ENCODE measurements around the gene THAP6.
"Not testable (repeated sequence)": the region's sequence is repeated elsewhere in the genome, so short reads cannot be mapped to it uniquely, and the experiment has no call there.

THAP6 gene

DNA sequence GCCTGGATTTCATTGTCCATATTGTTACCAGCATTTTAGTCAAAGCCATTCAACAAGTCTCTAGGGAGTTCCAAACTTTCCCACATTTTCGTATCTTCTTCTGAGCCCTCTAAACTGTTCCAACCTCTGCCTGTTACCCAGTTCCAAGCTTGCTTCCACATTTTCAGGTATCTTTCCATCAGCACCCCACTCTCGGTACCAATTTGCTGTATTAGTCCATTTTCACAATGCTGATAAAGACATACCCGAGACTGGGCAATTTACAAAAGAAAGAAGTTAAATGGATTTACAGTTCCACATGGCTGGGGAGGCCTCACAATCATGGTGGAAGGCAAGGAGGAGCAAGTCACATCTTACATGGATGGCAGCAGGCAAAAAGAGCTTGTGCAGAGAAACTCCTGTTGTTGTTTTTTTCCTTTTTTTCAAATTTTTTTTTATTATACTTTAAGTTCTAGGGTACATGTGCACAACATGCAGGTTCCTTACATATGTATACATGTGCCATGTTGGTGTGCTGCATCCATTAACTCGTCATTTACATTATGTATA lies 19.1 kb downstream of the THAP6 start:
- H3K27me3 ChIP-seq (replicated peaks in 2 of 5; ENCODE audit: control insufficient read depth in 4 of 5, insufficient read depth in 5 of 5, low read length in 4 of 5); H3K4me1 ChIP-seq (ENCODE audit: control extremely low read depth in 1 of 4, control insufficient read depth in 4 of 4, insufficient read depth in 4 of 4, low read length in 3 of 4); DNase-seq; CTCF ChIA-PET; H3K4me3 ChIP-seq (ENCODE audit: control insufficient read depth in 1 of 7, extremely low read depth in 1 of 7, insufficient read depth in 4 of 7, low read depth in 2 of 7, low read length in 6 of 7); H3K27ac ChIP-seq (ENCODE audit: insufficient read depth in 1 of 2, low read depth in 1 of 2, low read length in 2 of 2, poor library complexity in 1 of 2, severe bottlenecking in 2 of 2); POLR2A ChIA-PET: not testable (repeated sequence)
- Histone ChIP-seq H3K36me3 (ENCODE audit: control insufficient read depth in 4 of 4, insufficient read depth in 4 of 4, low read length in 3 of 4) (peaks cover 20 to 46% (median 21%) of the 10 kb centered on the region in 4 experiments), H3K9me3 (ENCODE audit: control extremely low read depth in 1 of 5, control insufficient read depth in 4 of 5, insufficient read depth in 2 of 5, low read depth in 1 of 5, low read length in 4 of 5) (peaks cover 4 to 44% (median 14%) of the 10 kb centered on the region in 5 experiments)
- 100% methylated on average over 1 of the region's 4 CpGs for WGBS (ENCODE audit: insufficient coverage)

DNA sequence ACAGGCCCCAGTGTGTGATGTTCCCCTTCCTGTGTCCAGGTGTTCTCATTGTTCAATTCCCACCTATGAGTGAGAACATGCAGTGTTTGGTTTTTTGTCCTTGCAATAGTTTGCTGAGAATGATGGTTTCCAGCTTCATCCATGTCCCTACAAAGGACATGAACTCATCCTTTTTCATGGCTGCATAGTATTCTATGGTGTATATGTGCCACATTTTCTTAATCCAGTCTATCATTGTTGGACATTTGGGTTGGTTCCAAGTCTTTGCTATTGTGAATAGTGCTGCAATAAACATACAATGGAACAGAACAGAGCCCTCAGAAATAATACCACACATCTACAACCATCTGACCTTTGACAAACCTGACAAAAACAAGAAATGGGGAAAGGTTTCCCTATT lies 19.7 kb downstream of the THAP6 start:
- DNase-seq; CTCF ChIA-PET; H3K4me3 ChIP-seq (ENCODE audit: control insufficient read depth in 1 of 7, extremely low read depth in 1 of 7, insufficient read depth in 4 of 7, low read depth in 2 of 7, low read length in 6 of 7); H3K27me3 ChIP-seq (replicated peaks in 2 of 5; ENCODE audit: control insufficient read depth in 4 of 5, insufficient read depth in 5 of 5, low read length in 4 of 5); POLR2A ChIA-PET; H3K4me1 ChIP-seq (ENCODE audit: control extremely low read depth in 1 of 4, control insufficient read depth in 4 of 4, insufficient read depth in 4 of 4, low read length in 3 of 4); H3K27ac ChIP-seq (ENCODE audit: insufficient read depth in 1 of 2, low read depth in 1 of 2, low read length in 2 of 2, poor library complexity in 1 of 2, severe bottlenecking in 2 of 2): not testable (repeated sequence)
- Histone ChIP-seq H3K36me3 (ENCODE audit: control insufficient read depth in 4 of 4, insufficient read depth in 4 of 4, low read length in 3 of 4) (peaks cover 17 to 44% (median 20%) of the 10 kb centered on the region in 4 experiments), H3K9me3 (ENCODE audit: control extremely low read depth in 1 of 5, control insufficient read depth in 4 of 5, insufficient read depth in 2 of 5, low read depth in 1 of 5, low read length in 4 of 5) (peaks cover 4 to 44% (median 14%) of the 10 kb centered on the region in 5 experiments)

DNA sequence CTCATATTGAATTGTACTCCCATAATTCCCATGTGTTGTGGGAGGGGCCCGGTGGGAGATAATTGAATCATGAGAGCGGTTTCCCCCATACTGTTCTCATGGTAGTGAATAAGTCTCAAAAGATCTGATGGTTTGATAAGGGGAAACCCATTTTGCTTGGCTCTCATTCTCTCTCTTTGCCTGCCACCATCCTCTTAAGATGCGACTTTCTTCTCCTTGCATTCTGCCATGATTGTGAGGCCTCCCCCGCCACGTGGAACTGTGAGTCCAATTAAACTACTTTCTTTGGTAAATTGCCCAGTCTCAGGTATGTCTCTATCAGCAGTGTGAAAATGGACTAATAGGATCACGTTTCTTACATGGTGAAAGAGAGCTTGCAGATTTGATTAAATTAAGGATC lies 23.0 kb downstream of the THAP6 start:
- H3K4me3 ChIP-seq (ENCODE audit: control insufficient read depth in 1 of 7, extremely low read depth in 1 of 7, insufficient read depth in 4 of 7, low read depth in 2 of 7, low read length in 6 of 7); DNase-seq; POLR2A ChIA-PET; H3K4me1 ChIP-seq (ENCODE audit: control extremely low read depth in 1 of 4, control insufficient read depth in 4 of 4, insufficient read depth in 4 of 4, low read length in 3 of 4); CTCF ChIA-PET; H3K27me3 ChIP-seq (replicated peaks in 2 of 5; ENCODE audit: control insufficient read depth in 4 of 5, insufficient read depth in 5 of 5, low read length in 4 of 5); H3K27ac ChIP-seq (ENCODE audit: insufficient read depth in 1 of 2, low read depth in 1 of 2, low read length in 2 of 2, poor library complexity in 1 of 2, severe bottlenecking in 2 of 2): not testable (repeated sequence)
- peaks cover 0 to 14% (median 4%) of the 10 kb centered on the region in 4 experiments for H3K36me3 ChIP-seq (ENCODE audit: control insufficient read depth in 4 of 4, insufficient read depth in 4 of 4, low read length in 3 of 4)
- 94% methylated on average over 3 of the region's 6 CpGs for WGBS (ENCODE audit: insufficient coverage)
- peaks cover 2 to 22% (median 7%) of the 10 kb centered on the region in 5 experiments for H3K9me3 ChIP-seq (ENCODE audit: control extremely low read depth in 1 of 5, control insufficient read depth in 4 of 5, insufficient read depth in 2 of 5, low read depth in 1 of 5, low read length in 4 of 5)

DNA sequence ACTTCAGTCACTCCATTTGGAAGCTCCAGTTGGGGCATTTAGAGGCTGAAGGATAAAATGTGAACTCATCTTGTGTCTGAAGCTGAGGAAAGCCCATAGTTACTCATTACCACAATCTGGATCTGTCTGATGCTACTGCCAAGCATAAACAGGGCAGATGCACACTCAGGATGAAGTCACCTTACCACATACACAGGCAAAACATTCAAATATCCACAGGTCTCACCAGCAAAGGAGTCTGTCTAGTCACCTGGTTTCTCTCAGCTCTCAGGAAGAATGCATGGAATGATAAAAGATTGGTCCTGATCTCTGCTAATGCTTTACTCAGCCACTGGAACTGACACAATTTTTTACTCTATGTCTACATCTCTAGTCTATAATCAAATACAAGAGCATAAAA lies 28.6 kb downstream of the THAP6 start:
- Histone ChIP-seq H3K4me1 (ENCODE audit: control extremely low read depth in 1 of 4, control insufficient read depth in 4 of 4, insufficient read depth in 4 of 4, low read length in 3 of 4) (no peaks in the 10 kb centered on the region), H3K27ac (ENCODE audit: insufficient read depth in 1 of 2, low read depth in 1 of 2, low read length in 2 of 2, poor library complexity in 1 of 2, severe bottlenecking in 2 of 2) (no peak overlapping the region), H3K4me3 (ENCODE audit: control insufficient read depth in 1 of 7, extremely low read depth in 1 of 7, insufficient read depth in 4 of 7, low read depth in 2 of 7, low read length in 6 of 7) (no peak overlapping the region), H3K9me3 (ENCODE audit: control extremely low read depth in 1 of 5, control insufficient read depth in 4 of 5, insufficient read depth in 2 of 5, low read depth in 1 of 5, low read length in 4 of 5) (no peaks in the 10 kb centered on the region), H3K36me3 (ENCODE audit: control insufficient read depth in 4 of 4, insufficient read depth in 4 of 4, low read length in 3 of 4) (peaks cover 0 to 11% (median 3%) of the 10 kb centered on the region in 4 experiments), H3K27me3 (replicated peaks in 2 of 5; ENCODE audit: control insufficient read depth in 4 of 5, insufficient read depth in 5 of 5, low read length in 4 of 5) (no peaks in the 10 kb centered on the region)
- POLR2A ChIA-PET: interaction anchor here (1.9 kb wide), 1 partner anchor 12 kb away, joined by 5 read pairs; no protein-coding TSS in a partner anchor
- CTCF ChIA-PET: interaction anchor here (0.7 kb wide), 1 partner anchor 12 kb away, joined by 3 read pairs; no protein-coding TSS in a partner anchor
- no peak for DNase-seq

DNA sequence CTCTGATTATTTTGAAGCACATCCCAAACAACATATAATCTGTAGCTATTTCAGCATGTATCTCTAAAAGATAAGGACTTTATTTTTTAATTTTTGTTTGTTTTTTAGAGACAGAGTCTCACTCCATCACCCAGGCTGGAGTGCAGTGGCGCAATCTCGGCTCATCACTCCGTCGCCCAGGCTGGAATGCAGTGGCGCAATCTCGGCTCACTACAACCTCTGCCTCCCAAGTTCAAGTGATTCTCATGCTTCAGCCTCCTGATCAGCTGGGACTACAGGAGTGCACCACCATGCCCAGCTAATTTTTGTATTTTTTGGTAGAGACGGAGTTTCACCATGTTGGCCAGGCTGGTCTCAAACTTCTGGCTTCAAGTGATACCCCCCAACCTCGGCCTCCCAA lies 29.9 kb downstream of the THAP6 start:
- H3K27me3 ChIP-seq (replicated peaks in 2 of 5; ENCODE audit: control insufficient read depth in 4 of 5, insufficient read depth in 5 of 5, low read length in 4 of 5); DNase-seq; H3K4me3 ChIP-seq (ENCODE audit: control insufficient read depth in 1 of 7, extremely low read depth in 1 of 7, insufficient read depth in 4 of 7, low read depth in 2 of 7, low read length in 6 of 7); H3K27ac ChIP-seq (ENCODE audit: insufficient read depth in 1 of 2, low read depth in 1 of 2, low read length in 2 of 2, poor library complexity in 1 of 2, severe bottlenecking in 2 of 2); H3K4me1 ChIP-seq (ENCODE audit: control extremely low read depth in 1 of 4, control insufficient read depth in 4 of 4, insufficient read depth in 4 of 4, low read length in 3 of 4); H3K9me3 ChIP-seq (ENCODE audit: control extremely low read depth in 1 of 5, control insufficient read depth in 4 of 5, insufficient read depth in 2 of 5, low read depth in 1 of 5, low read length in 4 of 5); H3K36me3 ChIP-seq (ENCODE audit: control insufficient read depth in 4 of 4, insufficient read depth in 4 of 4, low read length in 3 of 4); CTCF ChIA-PET: not testable (repeated sequence)
- POLR2A ChIA-PET: interaction anchor here (1.9 kb wide), 1 partner anchor 13 kb away, joined by 5 read pairs; no protein-coding TSS in a partner anchor
- 96% methylated on average over 8 of the region's 8 CpGs for WGBS (ENCODE audit: insufficient coverage)

DNA sequence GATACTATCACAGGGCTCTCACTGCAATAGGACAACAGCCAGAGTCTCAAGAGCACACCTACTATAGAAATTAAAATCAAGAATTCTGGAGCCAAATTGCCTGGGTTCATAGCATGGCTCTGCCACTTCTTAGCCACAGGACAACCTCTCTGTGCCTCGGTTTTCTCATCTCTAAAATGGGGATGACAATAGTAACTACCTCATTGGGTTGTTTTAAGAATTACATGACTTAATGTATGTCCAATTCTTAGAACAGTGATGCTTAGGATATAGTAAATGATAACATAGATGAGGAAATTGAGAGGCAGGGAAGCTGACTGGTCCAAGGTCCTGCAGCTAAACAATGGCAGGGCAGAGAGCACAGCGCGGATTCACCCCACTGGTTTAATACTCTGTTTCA lies 30.6 kb downstream of the THAP6 start:
- Histone ChIP-seq H3K27ac (ENCODE audit: insufficient read depth in 1 of 2, low read depth in 1 of 2, low read length in 2 of 2, poor library complexity in 1 of 2, severe bottlenecking in 2 of 2) (no peak overlapping the region), H3K4me1 (ENCODE audit: control extremely low read depth in 1 of 4, control insufficient read depth in 4 of 4, insufficient read depth in 4 of 4, low read length in 3 of 4) (no peaks in the 10 kb centered on the region), H3K4me3 (ENCODE audit: control insufficient read depth in 1 of 7, extremely low read depth in 1 of 7, insufficient read depth in 4 of 7, low read depth in 2 of 7, low read length in 6 of 7) (no peak overlapping the region), H3K9me3 (ENCODE audit: control extremely low read depth in 1 of 5, control insufficient read depth in 4 of 5, insufficient read depth in 2 of 5, low read depth in 1 of 5, low read length in 4 of 5) (no peaks in the 10 kb centered on the region), H3K27me3 (replicated peaks in 2 of 5; ENCODE audit: control insufficient read depth in 4 of 5, insufficient read depth in 5 of 5, low read length in 4 of 5) (no peaks in the 10 kb centered on the region), H3K36me3 (ENCODE audit: control insufficient read depth in 4 of 4, insufficient read depth in 4 of 4, low read length in 3 of 4) (peaks cover 0 to 8% (median 1%) of the 10 kb centered on the region in 4 experiments)
- ChIA-PET CTCF (no interaction called here), POLR2A (no interaction called here)
- WGBS (ENCODE audit: insufficient coverage): 90% methylated on average over 2 of the region's 3 CpGs
- no peak for DNase-seq

DNA sequence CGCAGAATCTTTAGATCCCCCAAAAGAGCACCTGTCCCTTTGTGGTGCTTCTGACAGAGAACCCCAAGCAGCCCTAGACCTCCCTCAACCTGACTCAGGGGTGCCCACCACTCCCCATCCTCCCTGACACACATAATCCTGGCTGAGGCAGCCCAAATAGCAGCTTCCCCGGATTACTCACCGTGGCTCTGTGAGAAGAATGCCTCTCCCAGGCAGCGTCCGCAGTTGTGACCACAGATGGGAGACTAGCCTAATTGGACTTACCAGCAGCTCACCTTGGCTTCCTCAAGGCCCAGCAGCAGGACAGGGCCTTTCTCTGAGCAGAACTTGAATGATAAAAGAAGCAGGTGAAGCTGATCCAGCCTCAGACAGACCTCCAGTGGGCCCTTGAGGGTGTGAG lies 31.3 kb downstream of the THAP6 start:
- DNase-seq: no peak
- POLR2A ChIA-PET: interaction anchor here (0.6 kb wide), 1 partner anchor 173 kb away, joined by 3 read pairs; no protein-coding TSS in a partner anchor
- no peaks in the 10 kb centered on the region for H3K4me1 ChIP-seq (ENCODE audit: control extremely low read depth in 1 of 4, control insufficient read depth in 4 of 4, insufficient read depth in 4 of 4, low read length in 3 of 4)
- 85% methylated on average over 5 of the region's 5 CpGs for WGBS (ENCODE audit: insufficient coverage)
- CTCF ChIA-PET: interaction anchor here (1.6 kb wide), 1 partner anchor 14 kb away, joined by 3 read pairs; no protein-coding TSS in a partner anchor
- H3K9me3 ChIP-seq (ENCODE audit: control extremely low read depth in 1 of 5, control insufficient read depth in 4 of 5, insufficient read depth in 2 of 5, low read depth in 1 of 5, low read length in 4 of 5): no peaks in the 10 kb centered on the region
- H3K4me3 ChIP-seq (ENCODE audit: control insufficient read depth in 1 of 7, extremely low read depth in 1 of 7, insufficient read depth in 4 of 7, low read depth in 2 of 7, low read length in 6 of 7): no peak overlapping the region
- H3K27ac ChIP-seq (ENCODE audit: insufficient read depth in 1 of 2, low read depth in 1 of 2, low read length in 2 of 2, poor library complexity in 1 of 2, severe bottlenecking in 2 of 2): no peak overlapping the region
- H3K27me3 ChIP-seq (replicated peaks in 2 of 5; ENCODE audit: control insufficient read depth in 4 of 5, insufficient read depth in 5 of 5, low read length in 4 of 5): no peaks in the 10 kb centered on the region
- peaks cover 0 to 8% (median 1%) of the 10 kb centered on the region in 4 experiments for H3K36me3 ChIP-seq (ENCODE audit: control insufficient read depth in 4 of 4, insufficient read depth in 4 of 4, low read length in 3 of 4)

All from common myeloid progenitor, CD34-positive (primary cell).